WTC11 (cell line): ENCODE measurements around the gene GRK4. TPM values are rescaled to one million over a fixed set of nuclear protein-coding genes. Genes with fewer than 3 reads are reported as not detected.

Experiments
- ATAC-seq: fragments of 200-7000 bp; cut with Tn5 transposase; 2 replicates; pipeline ENCODE4 v1.10.0; 2021; ENCODE audit warnings: mild to moderate bottlenecking, moderate library complexity
- CTCF ChIA-PET: fragments of 300-600 bp; sonication (Branson Sonifier 250); formaldehyde crosslinking; loops from one replicate; lab custom pipeline; 2021; ENCODE audit warnings: antibody characterized with exemption; lab: Charles Lee
- POLR2A ChIA-PET: fragments of 350-600 bp; sonication (Branson Sonifier 250); formaldehyde crosslinking; loops from one replicate; lab custom pipeline; 2021; ENCODE audit warnings: antibody characterized with exemption; lab: Charles Lee
- DNase-seq: peaks from one replicate; pipeline ENCODE4 v3.0.0; 2021; ENCODE audit warnings: low spot score
- H3K27ac Mint-ChIP-seq: 2 replicates; pipeline ENCODE4 v1.8.0; 2021; ENCODE audit warnings: mixed read lengths
- H3K27me3 Mint-ChIP-seq: 2 replicates; pipeline ENCODE4 v1.8.0; 2021; ENCODE audit warnings: low read depth, mild to moderate bottlenecking, moderate library complexity, mixed read lengths
- H3K36me3 Mint-ChIP-seq: 2 replicates; pipeline ENCODE4 v1.8.0; 2021; ENCODE audit warnings: mixed read lengths
- H3K4me1 Mint-ChIP-seq: 2 replicates; pipeline ENCODE4 v1.8.0; 2022; ENCODE audit warnings: mixed read lengths
- H3K4me3 Mint-ChIP-seq: 2 replicates; pipeline ENCODE4 v1.8.0; 2021; ENCODE audit warnings: mild to moderate bottlenecking, moderate library complexity, mixed read lengths
- H3K9me3 Mint-ChIP-seq: 2 replicates; pipeline ENCODE4 v1.8.0; 2021; ENCODE audit warnings: mixed read lengths
- AFF4 ChIP-seq: sonication (generic); formaldehyde crosslinking; IDR thresholded peaks from 2 replicates; pipeline ENCODE4 v1.8.1; 2023; ENCODE audit warnings: mild to moderate bottlenecking, missing genetic modification reagents, borderline replicate concordance
- ARID4B ChIP-seq: sonication (generic); formaldehyde crosslinking; IDR thresholded peaks from 2 replicates; pipeline ENCODE4 v1.8.0; 2023; ENCODE audit warnings: missing genetic modification reagents, mild to moderate bottlenecking, borderline replicate concordance
- ATF6 ChIP-seq: sonication (generic); formaldehyde crosslinking; IDR thresholded peaks from 2 replicates; pipeline ENCODE4 v1.8.1; 2023; ENCODE audit warnings: mild to moderate bottlenecking, missing genetic modification reagents
- CREM ChIP-seq: sonication (generic); formaldehyde crosslinking; IDR thresholded peaks from 2 replicates; pipeline ENCODE4 v1.8.1; 2022; ENCODE audit warnings: mild to moderate bottlenecking, missing genetic modification reagents, moderate library complexity
- ELF4 ChIP-seq: sonication (generic); formaldehyde crosslinking; IDR thresholded peaks from 2 replicates; pipeline ENCODE4 v1.8.1; 2022; ENCODE audit warnings: low read depth, mild to moderate bottlenecking, moderate library complexity, missing genetic modification reagents
- FOXK1 ChIP-seq: sonication (generic); formaldehyde crosslinking; IDR thresholded peaks from 2 replicates; pipeline ENCODE4 v1.8.0; 2022; ENCODE audit warnings: mild to moderate bottlenecking, moderate library complexity, missing genetic modification reagents
- GABPB1 ChIP-seq: sonication (generic); formaldehyde crosslinking; IDR thresholded peaks from 2 replicates; pipeline ENCODE4 v1.8.1; 2023; ENCODE audit warnings: mild to moderate bottlenecking, missing genetic modification reagents
- RELA ChIP-seq: sonication (generic); formaldehyde crosslinking; IDR thresholded peaks from 2 replicates; pipeline ENCODE4 v1.8.1; 2022; ENCODE audit warnings: missing genetic modification reagents, mild to moderate bottlenecking, borderline replicate concordance
- RORB ChIP-seq: fragments of 250-450 bp; sonication (Bioruptor Pico); IDR thresholded peaks from 2 replicates; pipeline ENCODE4 v1.9.0; 2021; ENCODE audit warnings: mild to moderate bottlenecking
- SMAD4 ChIP-seq: sonication (generic); formaldehyde crosslinking; IDR thresholded peaks from 2 replicates; pipeline ENCODE4 v1.8.0; 2022; ENCODE audit warnings: mild to moderate bottlenecking, missing genetic modification reagents
- SOX15 ChIP-seq: fragments of 250-450 bp; sonication (Bioruptor Pico); IDR thresholded peaks from 2 replicates; pipeline ENCODE4 v1.9.0; 2021; ENCODE audit warnings: mild to moderate bottlenecking
- TCF7 ChIP-seq: sonication (generic); formaldehyde crosslinking; IDR thresholded peaks from 2 replicates; pipeline ENCODE4 v1.8.0; 2022; ENCODE audit warnings: mild to moderate bottlenecking, low read depth, missing genetic modification reagents, moderate library complexity
- TEAD1 ChIP-seq: sonication (generic); formaldehyde crosslinking; IDR thresholded peaks from 2 replicates; pipeline ENCODE4 v1.8.0; 2022; ENCODE audit warnings: mild to moderate bottlenecking, missing genetic modification reagents
- TEAD4 ChIP-seq: sonication (generic); formaldehyde crosslinking; IDR thresholded peaks from 2 replicates; pipeline ENCODE4 v1.8.0; 2022; ENCODE audit warnings: mild to moderate bottlenecking, missing genetic modification reagents
- TP53 ChIP-seq: sonication (generic); formaldehyde crosslinking; IDR thresholded peaks from 2 replicates; pipeline ENCODE4 v1.8.1; 2023; ENCODE audit warnings: mild to moderate bottlenecking, missing genetic modification reagents
- ZBTB21 ChIP-seq: sonication (generic); formaldehyde crosslinking; IDR thresholded peaks from 2 replicates; pipeline ENCODE4 v1.8.1; 2023; ENCODE audit warnings: mild to moderate bottlenecking, missing genetic modification reagents, borderline replicate concordance
- ZMAT4 ChIP-seq: fragments of 250-450 bp; sonication (Bioruptor Pico); IDR thresholded peaks from 2 replicates; pipeline ENCODE4 v1.9.0; 2021; ENCODE audit warnings: mild to moderate bottlenecking
- ZNF281 ChIP-seq: sonication (generic); formaldehyde crosslinking; IDR thresholded peaks from 2 replicates; pipeline ENCODE4 v1.8.0; 2023; ENCODE audit warnings: mild to moderate bottlenecking, missing genetic modification reagents
- ZNF512 ChIP-seq: sonication (generic); formaldehyde crosslinking; IDR thresholded peaks from 2 replicates; pipeline ENCODE4 v1.8.1; 2022; ENCODE audit warnings: missing genetic modification reagents, borderline replicate concordance
- total RNA-seq: library from RNA; stranded (reverse); gene quantifications from 3 replicates; pipeline ENCODE4 v1.2.3, GENCODE V29; 2021

The GRK4 gene
- total RNA-seq, 1 experiment from 2014 or later: 1.4 TPM

GRCh38 chr4:2963175-2963965 lies at the start of gene GRK4, which contains the start of gene NOP14 (continued):
- TF ChIP-seq ATF6 (CRISPR knock-in tag) (no peak), ZBTB21 (CRISPR knock-in tag) (no peak), AFF4 (CRISPR knock-in tag) (peak; percentile 96), SOX15 (CRISPR knock-in tag) (no peak), TP53 (CRISPR knock-in tag) (peak; percentile 92), TEAD1 (peak; percentile 93; the same call in 1 of the 2 replicates), RORB (CRISPR knock-in tag) (no peak), GABPB1 (CRISPR knock-in tag) (peak; percentile 77), FOXK1 (CRISPR knock-in tag) (peak; percentile 100), RELA (0 out of 2 replicates have a peak, but pooled peaks have one; percentile 1), ZNF512 (CRISPR knock-in tag) (no peak), TEAD4 (CRISPR knock-in tag) (peak; percentile 91), SMAD4 (CRISPR knock-in tag) (peak; percentile 72; the same call in 1 of the 2 replicates), ZMAT4 (no peak), TCF7 (CRISPR knock-in tag) (peak; percentile 81)

GRCh38 chr4:2914256-2915126 lies 48.9 kb upstream of the GRK4 start:
- H3K4me1 Mint-ChIP-seq: no peaks in the 10 kb centered on the region
- ChIA-PET POLR2A (no interaction called here), CTCF (no interaction called here)
- H3K27me3 Mint-ChIP-seq: no peaks in the 10 kb centered on the region
- ATAC-seq (no peak), DNase-seq (no peak)
- peaks cover 67% of the 10 kb centered on the region for H3K36me3 Mint-ChIP-seq
- no peak overlapping the region for H3K4me3 Mint-ChIP-seq
- H3K9me3 Mint-ChIP-seq: peaks cover 24% of the 10 kb centered on the region
- H3K27ac Mint-ChIP-seq: peak overlapping the region; percentile 23
- no peak for TF ChIP-seq ARID4B
- no peak for TF ChIP-seq ELF4 (CRISPR knock-in tag)
- TF ChIP-seq RORB (CRISPR knock-in tag): no peak
- no peak for TF ChIP-seq ZNF281 (CRISPR knock-in tag)
- TF ChIP-seq SOX15 (CRISPR knock-in tag): no peak
- no peak for TF ChIP-seq CREM (CRISPR knock-in tag)
